Measurements from ENCODE around the gene DDX49.

Gene DDX49

GRCh38 chr19:18897094-18898029 is 22.2 kb upstream of the DDX49 start:
- H3K4me3 ChIP-seq (ENCODE audit: low read depth, low read length): no peak overlapping the region
- no peak for DNase-seq (ENCODE audit: low read depth)
- no peak for TF ChIP-seq CTCF (conservative IDR thresholded peaks at IDR 0.05; ENCODE audit: low read depth, low read length)

GRCh38 chr19:18898081-18898606 is 21.4 kb upstream of the DDX49 start:
- no peak overlapping the region for H3K4me3 ChIP-seq (ENCODE audit: low read depth, low read length)
- no peak for DNase-seq (ENCODE audit: low read depth)
- TF ChIP-seq CTCF (conservative IDR thresholded peaks at IDR 0.05; ENCODE audit: low read depth, low read length): no peak

GRCh38 chr19:18898607-18899408 is 20.7 kb upstream of the DDX49 start:
- no peak overlapping the region for H3K4me3 ChIP-seq (ENCODE audit: low read depth, low read length)
- no peak for TF ChIP-seq CTCF (conservative IDR thresholded peaks at IDR 0.05; ENCODE audit: low read depth, low read length)
- DNase-seq (ENCODE audit: low read depth): no peak

- no peak overlapping the region for H3K4me3 ChIP-seq (ENCODE audit: low read depth, low read length)
- no peak for TF ChIP-seq CTCF (conservative IDR thresholded peaks at IDR 0.05; ENCODE audit: low read depth, low read length)
- no peak for DNase-seq (ENCODE audit: low read depth)
These were observed 19.6 kb upstream of the DDX49 start for GRCh38 chr19:18899624-18900560.

- H3K4me3 ChIP-seq (ENCODE audit: low read depth, low read length): no peak overlapping the region
- DNase-seq (ENCODE audit: low read depth): no peak
- TF ChIP-seq CTCF (conservative IDR thresholded peaks at IDR 0.05; ENCODE audit: low read depth, low read length): no peak
These were observed 18.6 kb upstream of the DDX49 start for GRCh38 chr19:18900700-18901481.
